ENCODE measurements around the gene KIF17.

Gene KIF17

DNA sequence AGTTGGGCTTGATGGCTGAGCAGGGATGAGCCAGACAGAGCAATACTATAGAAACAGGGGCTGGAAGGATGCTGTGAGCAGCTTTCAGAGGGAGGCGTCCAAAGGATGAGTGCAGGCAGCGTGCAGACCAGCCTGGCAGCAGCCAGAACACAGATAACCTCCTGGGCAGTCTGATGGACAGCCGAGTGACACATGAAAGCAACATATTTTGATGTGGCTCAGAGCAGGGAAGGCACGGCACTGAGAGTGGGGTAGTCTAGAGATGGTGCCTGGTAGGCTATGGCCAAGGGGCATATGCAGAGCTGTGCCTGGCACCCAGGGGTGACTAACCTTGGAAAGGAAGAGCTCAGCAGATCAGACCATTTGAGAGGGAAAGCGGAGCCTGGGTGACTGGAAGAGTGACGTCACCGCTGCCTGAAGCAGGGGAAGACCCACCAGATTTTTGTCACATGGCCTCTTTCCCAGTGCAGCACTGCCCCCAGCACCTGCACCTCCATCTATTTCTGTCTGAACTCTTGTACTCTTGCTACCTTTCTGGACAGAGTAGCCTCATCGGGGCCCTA is 80.9 kb downstream of the KIF17 start:
- TF ChIP-seq, protein P1, sequence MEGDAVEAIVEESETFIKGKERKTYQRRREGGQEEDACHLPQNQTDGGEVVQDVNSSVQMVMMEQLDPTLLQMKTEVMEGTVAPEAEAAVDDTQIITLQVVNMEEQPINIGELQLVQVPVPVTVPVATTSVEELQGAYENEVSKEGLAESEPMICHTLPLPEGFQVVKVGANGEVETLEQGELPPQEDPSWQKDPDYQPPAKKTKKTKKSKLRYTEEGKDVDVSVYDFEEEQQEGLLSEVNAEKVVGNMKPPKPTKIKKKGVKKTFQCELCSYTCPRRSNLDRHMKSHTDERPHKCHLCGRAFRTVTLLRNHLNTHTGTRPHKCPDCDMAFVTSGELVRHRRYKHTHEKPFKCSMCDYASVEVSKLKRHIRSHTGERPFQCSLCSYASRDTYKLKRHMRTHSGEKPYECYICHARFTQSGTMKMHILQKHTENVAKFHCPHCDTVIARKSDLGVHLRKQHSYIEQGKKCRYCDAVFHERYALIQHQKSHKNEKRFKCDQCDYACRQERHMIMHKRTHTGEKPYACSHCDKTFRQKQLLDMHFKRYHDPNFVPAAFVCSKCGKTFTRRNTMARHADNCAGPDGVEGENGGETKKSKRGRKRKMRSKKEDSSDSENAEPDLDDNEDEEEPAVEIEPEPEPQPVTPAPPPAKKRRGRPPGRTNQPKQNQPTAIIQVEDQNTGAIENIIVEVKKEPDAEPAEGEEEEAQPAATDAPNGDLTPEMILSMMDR (IDR thresholded peaks at IDR 0.05; ENCODE audit: extremely low read depth, insufficient read depth, missing control alignments), result no peak
- in situ Hi-C loops (cut with MboI; ENCODE audit: low pct_unique_long_range_greater_than_20kb, low sequenced_read_pairs, unreplicated experiment), result loop anchor here (25.0 kb wide), 1 partner anchor 100 kb away; no protein-coding TSS in a partner anchor
- no peak for DNase-seq (ENCODE audit: low spot score)

DNA sequence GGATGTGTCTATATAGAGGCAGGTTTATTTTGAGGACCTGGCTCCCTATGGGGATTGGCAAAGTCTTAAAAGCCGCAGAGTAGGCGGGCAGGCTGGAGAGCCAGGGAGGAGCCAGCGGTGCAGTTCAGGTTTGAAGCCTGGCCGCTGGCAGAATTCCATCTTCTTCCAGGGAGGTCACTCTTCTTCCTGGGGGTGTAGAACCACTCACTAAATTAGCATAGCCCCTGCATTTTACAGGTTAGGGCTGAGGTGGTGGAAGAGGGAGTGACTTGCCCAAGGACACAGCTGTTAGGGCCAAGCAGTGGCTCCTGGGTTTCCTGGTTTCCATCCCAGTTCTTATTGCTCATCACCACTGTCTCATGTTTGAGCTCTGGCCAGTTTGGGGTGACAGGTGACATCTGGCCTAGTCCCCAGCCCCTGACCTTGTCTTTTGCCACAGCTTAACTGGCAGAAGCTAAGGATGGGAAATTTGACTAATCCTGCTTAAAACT is 83.2 kb downstream of the KIF17 start:
- no peak for DNase-seq (ENCODE audit: low spot score)
- TF ChIP-seq, protein P1 (IDR thresholded peaks at IDR 0.05; ENCODE audit: extremely low read depth, insufficient read depth, missing control alignments), result no peak
- in situ Hi-C loops (cut with MboI; ENCODE audit: low pct_unique_long_range_greater_than_20kb, low sequenced_read_pairs, unreplicated experiment), result loop anchor here (25.0 kb wide), 1 partner anchor 97 kb away; no protein-coding TSS in a partner anchor

DNA sequence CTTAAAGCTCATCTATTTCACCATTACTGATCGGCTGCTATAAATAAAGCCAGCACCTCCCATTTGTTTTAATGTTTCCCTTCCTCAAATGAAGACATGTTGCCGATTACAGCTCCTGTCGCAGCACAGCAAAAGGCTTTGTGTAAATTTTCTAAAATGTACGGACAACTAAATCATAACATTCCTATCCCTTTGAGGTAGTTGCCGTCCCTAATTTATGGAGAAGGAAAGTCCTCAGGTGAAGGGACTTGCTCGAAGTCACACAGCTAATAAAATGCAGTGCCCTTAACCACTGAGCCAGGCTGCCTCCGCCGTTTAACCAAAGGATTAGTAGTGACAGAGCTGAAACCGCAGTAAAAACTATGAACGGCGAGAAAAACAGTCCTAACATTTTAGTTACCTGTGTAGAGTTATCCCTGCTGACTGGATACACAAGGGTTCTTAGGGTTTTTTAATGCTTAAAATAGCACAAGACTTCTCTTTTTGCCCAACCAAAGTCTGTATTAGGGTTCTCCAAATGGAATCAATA is 83.7 kb downstream of the KIF17 start:
- in situ Hi-C loops (cut with MboI; ENCODE audit: low pct_unique_long_range_greater_than_20kb, low sequenced_read_pairs, unreplicated experiment), result loop anchor here (25.0 kb wide), 1 partner anchor 97 kb away; no protein-coding TSS in a partner anchor
- DNase-seq (ENCODE audit: low spot score), result no peak
- TF ChIP-seq, protein P1 (IDR thresholded peaks at IDR 0.05; ENCODE audit: extremely low read depth, insufficient read depth, missing control alignments), result no peak

DNA sequence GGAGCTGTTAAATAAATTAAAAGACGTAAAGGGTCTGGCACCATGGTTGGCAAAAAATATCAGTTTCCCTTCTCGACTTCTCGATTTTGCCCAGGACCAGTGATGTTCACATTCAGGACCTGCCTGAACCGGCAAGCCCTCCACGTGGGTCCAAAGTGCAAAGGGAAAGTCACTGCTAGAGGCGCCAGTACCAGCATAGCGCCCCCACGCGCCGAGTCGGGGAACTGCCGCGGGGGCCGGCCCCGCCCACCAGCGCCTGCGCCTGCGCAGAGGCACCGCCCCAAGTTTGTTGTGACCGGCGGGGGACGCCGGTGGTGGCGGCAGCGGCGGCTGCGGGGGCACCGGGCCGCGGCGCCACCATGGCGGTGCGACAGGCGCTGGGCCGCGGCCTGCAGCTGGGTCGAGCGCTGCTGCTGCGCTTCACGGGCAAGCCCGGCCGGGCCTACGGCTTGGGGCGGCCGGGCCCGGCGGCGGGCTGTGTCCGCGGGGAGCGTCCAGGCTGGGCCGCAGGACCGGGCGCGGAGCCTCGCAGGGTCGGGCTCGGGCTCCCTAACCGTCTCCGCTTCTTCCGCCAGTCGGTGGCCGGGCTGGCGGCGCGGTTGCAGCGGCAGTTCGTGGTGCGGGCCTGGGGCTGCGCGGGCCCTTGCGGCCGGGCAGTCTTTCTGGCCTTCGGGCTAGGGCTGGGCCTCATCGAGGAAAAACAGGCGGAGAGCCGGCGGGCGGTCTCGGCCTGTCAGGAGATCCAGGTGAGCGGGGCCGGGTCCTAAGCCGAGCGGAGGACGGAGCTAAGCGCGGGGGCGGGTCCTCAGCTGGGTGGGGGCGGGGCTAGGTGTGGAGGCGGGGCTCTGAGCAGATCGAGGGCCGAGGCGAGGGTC is 84.4 kb downstream of the KIF17 start, which contains the start of gene PINK1:
PINK1 (plus strand) TSS at position 269 of the 875 bp plus-strand sequence; CDS start at position 360, 91 bp downstream.
- TF ChIP-seq, protein P1 (IDR thresholded peaks at IDR 0.05; ENCODE audit: extremely low read depth, insufficient read depth, missing control alignments), result peak; percentile 100
- in situ Hi-C loops (cut with MboI; ENCODE audit: low pct_unique_long_range_greater_than_20kb, low sequenced_read_pairs, unreplicated experiment), result loop anchor here (25.0 kb wide), 1 partner anchor 96 kb away; no protein-coding TSS in a partner anchor
- DNase-seq (ENCODE audit: low spot score), result peak; percentile 93

DNA sequence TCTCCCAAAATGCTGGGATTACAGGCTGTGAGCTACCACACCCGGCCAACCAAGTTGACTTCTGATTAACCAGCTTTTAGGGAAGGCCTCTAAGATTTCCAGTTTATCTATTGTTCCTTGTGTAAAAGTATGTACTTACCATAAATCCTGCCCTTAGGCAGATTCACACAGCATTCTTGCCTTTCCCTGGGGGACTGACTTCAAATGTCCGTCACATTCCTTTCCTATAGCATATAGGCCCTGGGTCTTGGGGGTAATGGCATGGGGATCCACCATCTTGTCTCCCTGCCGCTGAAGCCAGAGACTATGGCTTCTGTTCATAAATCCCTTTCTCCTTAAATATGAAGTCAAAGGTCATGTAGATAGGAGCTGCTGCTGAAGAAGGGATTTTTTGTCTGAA is 85.4 kb downstream of the KIF17 start:
- in situ Hi-C loops (cut with MboI; ENCODE audit: low pct_unique_long_range_greater_than_20kb, low sequenced_read_pairs, unreplicated experiment), result loop anchor here (25.0 kb wide), 1 partner anchor 95 kb away; no protein-coding TSS in a partner anchor
- TF ChIP-seq, protein P1 (IDR thresholded peaks at IDR 0.05; ENCODE audit: extremely low read depth, insufficient read depth, missing control alignments), result no peak

DNA sequence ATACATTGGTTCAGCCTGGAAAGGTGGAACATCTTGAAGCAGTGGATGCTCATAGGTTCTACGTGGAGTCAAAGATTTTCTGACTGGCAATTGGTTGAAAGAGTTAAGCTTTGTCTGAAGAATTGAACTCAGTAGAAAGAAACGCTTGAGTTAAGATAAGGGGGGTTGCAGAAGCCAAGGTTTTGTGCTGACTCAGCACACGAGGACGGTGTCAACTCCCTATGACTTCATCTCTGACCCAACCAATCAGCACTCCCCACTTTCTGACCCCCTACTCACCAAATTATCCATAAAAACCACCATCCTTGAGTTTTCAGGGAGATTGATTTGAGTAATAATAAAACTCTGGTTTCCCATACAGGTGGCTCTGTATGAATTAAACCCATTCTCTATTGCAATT is 87.1 kb downstream of the KIF17 start:
- DNase-seq (ENCODE audit: low spot score), result no peak
- in situ Hi-C loops (cut with MboI; ENCODE audit: low pct_unique_long_range_greater_than_20kb, low sequenced_read_pairs, unreplicated experiment), result loop anchor here (25.0 kb wide), 1 partner anchor 93 kb away; no protein-coding TSS in a partner anchor
- TF ChIP-seq, protein P1 (IDR thresholded peaks at IDR 0.05; ENCODE audit: extremely low read depth, insufficient read depth, missing control alignments), result no peak

More for the DNA sequence above, 85.4 kb downstream of the KIF17 start:
- DNase-seq (ENCODE audit: low spot score), result no peak
